ENCODE results near the gene LMX1A.
A peak's percentile ranks its signal among the peaks of the same experiment; 100 is the strongest.

Gene LMX1A

GRCh38 chr1:165312591-165312990 is 43.9 kb downstream of the LMX1A start:
- H4K12ac ChIP-seq (ENCODE audit: low read depth, low read length) = no peak overlapping the region
- no peaks in the 10 kb centered on the region for H3K36me3 ChIP-seq (ENCODE audit: control insufficient read depth in 1 of 2, insufficient read depth in 2 of 2, low read length in 2 of 2)
- no peak overlapping the region for H3K4me3 ChIP-seq (ENCODE audit: low read depth, low read length)
- no peak overlapping the region for H2BK120ac ChIP-seq (ENCODE audit: insufficient read depth, low read length, poor library complexity)
- no peak overlapping the region for H3K4ac ChIP-seq (ENCODE audit: low read depth, low read length)
- no peak for DNase-seq
- no peak overlapping the region for H4K8ac ChIP-seq (ENCODE audit: low read depth, low read length)
- H2AFZ ChIP-seq (ENCODE audit: insufficient read depth, low read length, poor library complexity) = no peak overlapping the region
- no peak overlapping the region for H3K9ac ChIP-seq (ENCODE audit: low read length)
- H3K79me2 ChIP-seq (ENCODE audit: control insufficient read depth, insufficient read depth, low read length, poor library complexity) = no peaks in the 10 kb centered on the region
- peaks cover 1% of the 10 kb centered on the region for H3K9me3 ChIP-seq (ENCODE audit: insufficient read depth, low read depth, low read length)
- no peaks in the 10 kb centered on the region for H3K27me3 ChIP-seq (ENCODE audit: insufficient read depth, low read length)
- H3K27ac ChIP-seq (ENCODE audit: low read depth, low read length) = no peak overlapping the region
- H4K91ac ChIP-seq (ENCODE audit: low read depth, low read length) = no peak overlapping the region
- H3K79me1 ChIP-seq (ENCODE audit: low read length) = no peaks in the 10 kb centered on the region
- H3K18ac ChIP-seq (ENCODE audit: low read length) = no peak overlapping the region
- no peak overlapping the region for H3K23ac ChIP-seq (ENCODE audit: low read length)
- H3K4me2 ChIP-seq (ENCODE audit: low read length) = no peak overlapping the region
- WGBS (ENCODE audit: extremely low coverage, insufficient coverage, insufficient read length) = no CpG with 5 or more reads among the region's 2 CpGs
- no peak overlapping the region for H3K14ac ChIP-seq (ENCODE audit: low read length)
- no peak overlapping the region for H2AK5ac ChIP-seq (ENCODE audit: low read length)
- no peaks in the 10 kb centered on the region for H3K4me1 ChIP-seq (ENCODE audit: control insufficient read depth in 1 of 2, insufficient read depth in 2 of 2, low read length in 2 of 2)
- no peak overlapping the region for H2BK12ac ChIP-seq (ENCODE audit: low read length)
- no peak overlapping the region for H2BK5ac ChIP-seq (ENCODE audit: low read depth, low read length, poor library complexity)

DNA sequence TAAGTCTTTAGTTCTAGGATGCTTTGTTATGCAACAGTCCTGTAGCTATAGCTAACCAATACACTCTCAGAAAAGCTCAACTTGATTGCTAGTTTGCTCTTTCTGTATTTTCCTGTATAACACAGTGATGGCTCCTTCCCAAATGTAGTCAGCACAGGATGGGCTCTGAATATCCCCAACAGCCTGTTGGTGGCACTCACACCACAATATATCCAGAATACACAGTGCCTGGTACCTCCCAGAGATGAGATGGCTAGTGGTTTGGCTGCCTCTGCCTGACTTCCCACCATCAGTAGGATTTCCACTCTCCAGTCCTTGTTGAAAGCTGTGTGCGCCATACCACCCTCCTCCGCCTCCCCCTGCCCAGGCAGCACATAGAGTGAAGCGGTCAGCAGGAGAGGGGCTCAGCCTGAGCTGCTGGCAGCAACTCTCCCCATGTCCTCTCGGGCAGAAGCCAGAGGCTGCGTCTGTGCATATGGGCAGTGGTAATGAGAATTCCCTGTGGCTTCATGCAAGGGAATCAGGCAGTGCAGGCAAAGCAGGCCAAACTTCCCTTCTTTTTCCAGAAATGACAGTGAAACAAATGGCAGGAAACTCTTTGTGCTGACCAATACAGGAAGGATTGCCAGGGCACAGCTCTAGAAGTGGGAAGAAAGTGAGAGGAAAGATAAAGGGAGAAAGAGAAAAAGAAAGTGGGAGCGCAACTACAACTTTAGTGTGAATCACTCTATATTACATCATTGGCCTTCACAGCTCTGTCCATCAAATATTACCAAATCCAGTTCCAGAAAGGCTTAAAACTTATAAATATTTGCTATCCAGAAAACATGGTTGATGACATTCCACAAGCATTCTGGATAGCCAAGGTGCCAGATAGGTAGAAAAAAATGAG is 49.7 kb downstream of the LMX1A start:
- H2BK12ac ChIP-seq (ENCODE audit: low read length) = no peak overlapping the region
- H3K36me3 ChIP-seq (ENCODE audit: control insufficient read depth in 1 of 2, insufficient read depth in 2 of 2, low read length in 2 of 2) = no peaks in the 10 kb centered on the region
- no peaks in the 10 kb centered on the region for H3K79me1 ChIP-seq (ENCODE audit: low read length)
- H4K91ac ChIP-seq (ENCODE audit: low read depth, low read length) = no peak overlapping the region
- no CpG with 5 or more reads among the region's 6 CpGs for WGBS (ENCODE audit: extremely low coverage, insufficient coverage, insufficient read length)
- H2AFZ ChIP-seq (ENCODE audit: insufficient read depth, low read length, poor library complexity) = no peak overlapping the region
- H3K4me2 ChIP-seq (ENCODE audit: low read length) = no peak overlapping the region
- no peak overlapping the region for H2BK5ac ChIP-seq (ENCODE audit: low read depth, low read length, poor library complexity)
- no peak overlapping the region for H3K9ac ChIP-seq (ENCODE audit: low read length)
- H3K27ac ChIP-seq (ENCODE audit: low read depth, low read length) = no peak overlapping the region
- no peaks in the 10 kb centered on the region for H3K27me3 ChIP-seq (ENCODE audit: insufficient read depth, low read length)
- H4K12ac ChIP-seq (ENCODE audit: low read depth, low read length) = no peak overlapping the region
- H3K4me1 ChIP-seq (ENCODE audit: control insufficient read depth in 1 of 2, insufficient read depth in 2 of 2, low read length in 2 of 2) = no peaks in the 10 kb centered on the region
- H3K14ac ChIP-seq (ENCODE audit: low read length) = no peak overlapping the region
- H3K79me2 ChIP-seq (ENCODE audit: control insufficient read depth, insufficient read depth, low read length, poor library complexity) = no peaks in the 10 kb centered on the region
- H2BK120ac ChIP-seq (ENCODE audit: insufficient read depth, low read length, poor library complexity) = no peak overlapping the region
- no peak overlapping the region for H3K4me3 ChIP-seq (ENCODE audit: low read depth, low read length)
- no peaks in the 10 kb centered on the region for H3K9me3 ChIP-seq (ENCODE audit: insufficient read depth, low read depth, low read length)
- no peak overlapping the region for H2AK5ac ChIP-seq (ENCODE audit: low read length)
- H3K18ac ChIP-seq (ENCODE audit: low read length) = no peak overlapping the region
- H3K23ac ChIP-seq (ENCODE audit: low read length) = no peak overlapping the region
- no peak overlapping the region for H4K8ac ChIP-seq (ENCODE audit: low read depth, low read length)
- H3K4ac ChIP-seq (ENCODE audit: low read depth, low read length) = no peak overlapping the region
- peak in 1 of 2 donors; percentile 27 for DNase-seq

GRCh38 chr1:165303386-165303785 is 53.1 kb downstream of the LMX1A start:
- H3K27me3 ChIP-seq (ENCODE audit: insufficient read depth, low read length) = no peaks in the 10 kb centered on the region
- H3K4ac ChIP-seq (ENCODE audit: low read depth, low read length) = no peak overlapping the region
- no CpG with 5 or more reads among the region's 8 CpGs for WGBS (ENCODE audit: extremely low coverage, insufficient coverage, insufficient read length)
- no peaks in the 10 kb centered on the region for H3K36me3 ChIP-seq (ENCODE audit: control insufficient read depth in 1 of 2, insufficient read depth in 2 of 2, low read length in 2 of 2)
- no peaks in the 10 kb centered on the region for H3K9me3 ChIP-seq (ENCODE audit: insufficient read depth, low read depth, low read length)
- no peak overlapping the region for H3K4me3 ChIP-seq (ENCODE audit: low read depth, low read length)
- H2BK120ac ChIP-seq (ENCODE audit: insufficient read depth, low read length, poor library complexity) = no peak overlapping the region
- no peaks in the 10 kb centered on the region for H3K79me2 ChIP-seq (ENCODE audit: control insufficient read depth, insufficient read depth, low read length, poor library complexity)
- no peak overlapping the region for H2BK5ac ChIP-seq (ENCODE audit: low read depth, low read length, poor library complexity)
- H3K14ac ChIP-seq (ENCODE audit: low read length) = no peak overlapping the region
- H2AK5ac ChIP-seq (ENCODE audit: low read length) = no peak overlapping the region
- no peak overlapping the region for H2BK12ac ChIP-seq (ENCODE audit: low read length)
- H3K4me2 ChIP-seq (ENCODE audit: low read length) = no peak overlapping the region
- H3K9ac ChIP-seq (ENCODE audit: low read length) = no peak overlapping the region
- no peaks in the 10 kb centered on the region for H3K4me1 ChIP-seq (ENCODE audit: control insufficient read depth in 1 of 2, insufficient read depth in 2 of 2, low read length in 2 of 2)
- no peak overlapping the region for H4K12ac ChIP-seq (ENCODE audit: low read depth, low read length)
- H4K91ac ChIP-seq (ENCODE audit: low read depth, low read length) = no peak overlapping the region
- H3K27ac ChIP-seq (ENCODE audit: low read depth, low read length) = no peak overlapping the region
- H2AFZ ChIP-seq (ENCODE audit: insufficient read depth, low read length, poor library complexity) = no peak overlapping the region
- no peak for DNase-seq
- no peak overlapping the region for H4K8ac ChIP-seq (ENCODE audit: low read depth, low read length)
- no peak overlapping the region for H3K23ac ChIP-seq (ENCODE audit: low read length)
- no peak overlapping the region for H3K18ac ChIP-seq (ENCODE audit: low read length)
- no peaks in the 10 kb centered on the region for H3K79me1 ChIP-seq (ENCODE audit: low read length)

GRCh38 chr1:165300400-165300903 is 56.1 kb downstream of the LMX1A start:
- no peak overlapping the region for H3K4me3 ChIP-seq (ENCODE audit: low read depth, low read length)
- no CpG with 5 or more reads among the region's 2 CpGs for WGBS (ENCODE audit: extremely low coverage, insufficient coverage, insufficient read length)

More at GRCh38 chr1:165300400-165300903, 56.1 kb downstream of the LMX1A start:
- H3K9ac ChIP-seq (ENCODE audit: low read length) = no peak overlapping the region
- no peak overlapping the region for H2BK5ac ChIP-seq (ENCODE audit: low read depth, low read length, poor library complexity)
- no peaks in the 10 kb centered on the region for H3K27me3 ChIP-seq (ENCODE audit: insufficient read depth, low read length)
- H3K27ac ChIP-seq (ENCODE audit: low read depth, low read length) = no peak overlapping the region
- no peaks in the 10 kb centered on the region for H3K4me1 ChIP-seq (ENCODE audit: control insufficient read depth in 1 of 2, insufficient read depth in 2 of 2, low read length in 2 of 2)
- H3K18ac ChIP-seq (ENCODE audit: low read length) = no peak overlapping the region
- H3K23ac ChIP-seq (ENCODE audit: low read length) = no peak overlapping the region
- H4K91ac ChIP-seq (ENCODE audit: low read depth, low read length) = no peak overlapping the region
- H3K4ac ChIP-seq (ENCODE audit: low read depth, low read length) = no peak overlapping the region
- no peak for DNase-seq
- H3K14ac ChIP-seq (ENCODE audit: low read length) = no peak overlapping the region
- H2AFZ ChIP-seq (ENCODE audit: insufficient read depth, low read length, poor library complexity) = no peak overlapping the region
- H3K4me2 ChIP-seq (ENCODE audit: low read length) = no peak overlapping the region
- no peak overlapping the region for H2BK120ac ChIP-seq (ENCODE audit: insufficient read depth, low read length, poor library complexity)
- H4K12ac ChIP-seq (ENCODE audit: low read depth, low read length) = no peak overlapping the region
- H3K36me3 ChIP-seq (ENCODE audit: control insufficient read depth in 1 of 2, insufficient read depth in 2 of 2, low read length in 2 of 2) = no peaks in the 10 kb centered on the region
- H3K79me1 ChIP-seq (ENCODE audit: low read length) = no peaks in the 10 kb centered on the region
- no peaks in the 10 kb centered on the region for H3K79me2 ChIP-seq (ENCODE audit: control insufficient read depth, insufficient read depth, low read length, poor library complexity)
- H2BK12ac ChIP-seq (ENCODE audit: low read length) = no peak overlapping the region
- no peak overlapping the region for H2AK5ac ChIP-seq (ENCODE audit: low read length)
- H3K9me3 ChIP-seq (ENCODE audit: insufficient read depth, low read depth, low read length) = peaks cover 2% of the 10 kb centered on the region
- H4K8ac ChIP-seq (ENCODE audit: low read depth, low read length) = no peak overlapping the region

All from trophoblast cell (in vitro differentiated cells and primary cell).